IPS-20b (cell line): ENCODE measurements around the gene PHF10.
"Not testable (repeated sequence)": the region's sequence is repeated elsewhere in the genome, so short reads cannot be mapped to it uniquely, and the experiment has no call there.

Experiments
- H3K27ac ChIP-seq: one replicate; pipeline ENCODE4 v1.5.1; 2013; ENCODE audit warnings: low read length
- H3K27me3 ChIP-seq: 2 replicates; pipeline ENCODE4 v1.6.1; 2013; ENCODE audit warnings: mild to moderate bottlenecking, low read length, inconsistent platforms; ENCODE audit not compliant: insufficient read depth
- H3K36me3 ChIP-seq: 2 replicates; pipeline ENCODE4 v1.6.1; 2013; ENCODE audit warnings: low read depth, mild to moderate bottlenecking, inconsistent platforms, low read length, moderate library complexity; ENCODE audit not compliant: insufficient read depth
- H3K4me1 ChIP-seq: 2 replicates; pipeline ENCODE4 v1.6.1; 2013; ENCODE audit warnings: mild to moderate bottlenecking, control low read depth, inconsistent platforms, low read length, moderate library complexity; ENCODE audit not compliant: insufficient read depth
- H3K4me3 ChIP-seq: 2 replicates; pipeline ENCODE4 v1.5.1; 2013; ENCODE audit warnings: mild to moderate bottlenecking, low read length, inconsistent platforms
- H3K9ac ChIP-seq: 2 replicates; pipeline ENCODE4 v1.6.1; 2013; ENCODE audit warnings: low read depth, mild to moderate bottlenecking, inconsistent platforms, low read length, moderate library complexity
- H3K9me3 ChIP-seq: 2 replicates; pipeline ENCODE4 v1.6.1; 2013; ENCODE audit warnings: mild to moderate bottlenecking, low read depth, low read length, inconsistent platforms; ENCODE audit not compliant: insufficient read depth

Gene PHF10

DNA sequence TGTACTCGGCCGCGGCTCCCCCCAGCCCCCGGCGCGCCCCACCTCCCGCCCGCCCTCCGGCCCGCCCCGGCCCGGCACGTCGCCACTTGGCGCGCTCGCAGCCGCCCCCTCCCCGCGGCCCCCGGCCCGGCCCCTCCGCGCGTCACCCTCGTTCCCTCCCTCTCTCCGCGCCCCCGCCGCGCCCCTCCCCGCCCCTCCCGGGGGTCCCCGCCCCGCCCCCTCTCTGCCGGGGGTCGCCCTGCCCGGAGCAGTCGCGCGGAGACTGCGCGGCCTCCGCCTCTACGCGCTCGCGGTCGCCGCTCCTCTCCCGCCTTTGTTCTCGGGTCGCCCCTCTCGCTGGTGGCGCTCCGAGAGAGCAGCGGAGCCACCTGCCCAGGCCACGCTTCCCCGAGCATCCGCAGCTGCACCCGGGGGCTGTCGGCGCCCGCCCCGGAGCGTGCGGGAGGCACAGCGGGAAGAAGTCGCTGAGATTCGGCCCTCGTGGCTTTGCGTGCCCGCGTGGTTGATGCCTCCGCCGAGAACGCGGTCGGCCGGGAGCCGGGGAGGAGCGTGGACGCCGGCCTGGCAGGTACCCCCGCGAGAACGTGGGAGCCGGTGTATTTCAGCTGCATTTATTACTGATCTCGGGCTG, at the start of gene PHF10:
TSS of gene PHF10 (minus strand) at position 7 of the 631 bp plus-strand sequence. CDS start 569 bp downstream, outside the sequence.
- H3K4me3 ChIP-seq, result peak within 1 kb of the TSS; percentile 80
- peak within 1 kb of the TSS; percentile 54 for H3K27ac ChIP-seq
- H3K9ac ChIP-seq, result peak within 1 kb of the TSS; percentile 89
- H3K4me1 ChIP-seq, result peaks cover 12% of the 10 kb centered on the region; the same call in 1 of the 2 replicates
- 0 out of 2 replicates have a peak, but pooled peaks cover 4% of the 10 kb centered on the region for H3K36me3 ChIP-seq
- peaks cover 12% of the 10 kb centered on the region; the same call in 1 of the 2 replicates for H3K27me3 ChIP-seq
- H3K9me3 ChIP-seq, result no peaks in the 10 kb centered on the region

DNA sequence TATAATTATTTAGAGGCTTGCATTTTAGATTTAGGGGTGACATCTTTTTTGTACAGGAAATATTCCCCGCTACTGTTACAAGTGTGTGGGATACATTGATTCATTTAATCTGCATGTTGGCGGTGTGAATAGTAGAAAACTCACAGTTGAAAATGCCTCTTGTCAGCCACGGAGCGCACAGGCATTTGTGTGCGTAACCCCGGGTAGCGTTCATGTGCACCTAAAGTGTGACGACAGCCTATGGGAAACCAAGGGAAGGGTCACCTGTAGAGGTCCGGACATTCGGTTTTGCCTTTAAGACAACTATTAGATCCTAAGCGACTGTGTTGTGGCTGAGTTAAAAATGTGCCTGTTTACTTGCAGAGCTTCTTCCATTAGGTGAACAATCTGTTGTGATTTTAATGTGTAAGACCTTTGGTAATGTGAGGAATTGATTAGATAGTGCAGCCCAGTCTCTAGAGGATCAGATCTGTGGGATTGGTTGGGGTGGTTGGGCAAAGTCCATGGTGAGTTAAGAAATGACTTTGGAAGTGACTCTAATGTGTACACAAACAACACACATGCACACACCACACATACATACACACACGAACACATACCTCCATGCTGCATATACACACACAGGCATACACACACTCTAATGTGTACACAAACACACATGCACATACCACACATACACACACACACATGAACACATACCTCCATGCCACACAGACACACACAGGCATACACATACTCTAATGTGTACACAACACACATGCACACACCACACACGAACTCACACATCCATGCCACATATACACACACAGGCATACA, 42.8 kb upstream of the PHF10 start:
- Histone ChIP-seq H3K27ac (no peak overlapping the region), H3K9me3 (no peaks in the 10 kb centered on the region; the same call in 1 of the 2 replicates), H3K4me1 (no peaks in the 10 kb centered on the region), H3K9ac (no peak overlapping the region), H3K27me3 (no peaks in the 10 kb centered on the region), H3K36me3 (peaks cover 31% of the 10 kb centered on the region), H3K4me3 (no peak overlapping the region)

DNA sequence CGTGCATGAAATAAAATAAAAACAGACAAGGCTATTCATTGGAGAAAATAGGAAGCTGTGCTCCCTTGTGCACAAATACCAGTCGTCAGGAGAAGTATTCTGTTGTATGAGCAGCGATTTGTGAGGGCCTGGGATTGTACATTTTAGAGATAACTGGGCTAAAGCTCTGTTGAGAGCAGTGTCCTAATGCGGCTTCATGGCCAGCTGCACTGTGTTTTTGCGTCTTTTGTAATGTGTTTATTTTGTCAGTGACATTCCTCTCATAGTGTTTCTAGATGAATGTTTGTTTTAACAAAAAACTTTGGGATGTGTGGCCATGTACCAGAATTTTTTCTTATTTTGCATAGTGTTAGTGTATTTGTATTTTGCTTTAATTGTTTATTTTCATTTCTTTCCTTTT, 41.9 kb upstream of the PHF10 start:
- H3K36me3 ChIP-seq, result peaks cover 35% of the 10 kb centered on the region
- no peak overlapping the region for H3K27ac ChIP-seq
- no peaks in the 10 kb centered on the region; the same call in 1 of the 2 replicates for H3K9me3 ChIP-seq
- no peak overlapping the region for H3K9ac ChIP-seq
- no peaks in the 10 kb centered on the region for H3K27me3 ChIP-seq
- H3K4me3 ChIP-seq, result no peak overlapping the region
- no peaks in the 10 kb centered on the region for H3K4me1 ChIP-seq

DNA sequence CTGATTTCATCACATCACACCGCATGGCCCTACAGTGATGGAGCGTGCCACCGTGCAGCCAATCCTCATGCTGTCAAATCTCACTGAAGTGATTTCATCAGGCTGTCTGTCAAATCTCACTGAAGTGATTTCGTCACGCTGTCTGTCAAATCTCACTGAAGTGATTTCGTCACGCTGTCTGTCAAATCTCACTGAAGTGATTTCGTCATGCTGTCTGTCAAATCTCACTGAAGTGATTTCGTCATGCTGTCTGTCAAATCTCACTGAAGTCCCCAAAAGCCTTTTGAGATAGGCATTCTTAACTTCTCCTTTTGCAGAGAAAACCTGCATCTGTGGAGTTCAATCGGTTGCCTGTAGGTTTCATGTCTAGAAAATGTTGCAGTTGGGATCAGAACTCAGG, 41.5 kb upstream of the PHF10 start:
- H3K4me1 ChIP-seq, H3K4me3 ChIP-seq, H3K27me3 ChIP-seq, H3K27ac ChIP-seq, H3K9me3 ChIP-seq, H3K9ac ChIP-seq: not testable (repeated sequence)
- H3K36me3 ChIP-seq, result peaks cover 37% of the 10 kb centered on the region

DNA sequence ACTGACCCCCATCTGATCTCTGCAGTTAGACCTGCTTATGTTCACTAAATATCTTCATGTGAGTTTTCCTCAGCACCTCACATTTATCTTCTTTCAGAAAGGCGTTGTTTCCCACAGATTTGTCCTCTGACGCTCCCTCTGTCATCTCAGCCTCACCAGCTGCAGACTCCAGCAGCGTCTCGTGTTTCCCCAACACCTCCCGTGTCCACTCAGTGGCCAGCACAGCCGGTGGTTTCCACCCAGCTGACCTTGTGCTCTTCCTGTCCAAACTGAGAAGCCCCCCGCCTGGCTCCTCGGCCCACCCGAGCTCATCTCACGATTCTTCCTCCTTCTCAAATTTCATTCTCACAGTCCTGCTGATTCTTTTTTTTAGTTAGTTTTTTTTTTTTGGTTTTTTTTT, 39.6 kb upstream of the PHF10 start:
- no peaks in the 10 kb centered on the region for H3K27me3 ChIP-seq
- no peak overlapping the region for H3K27ac ChIP-seq
- peaks cover 50% of the 10 kb centered on the region for H3K36me3 ChIP-seq
- no peaks in the 10 kb centered on the region; the same call in 1 of the 2 replicates for H3K9me3 ChIP-seq
- no peaks in the 10 kb centered on the region for H3K4me1 ChIP-seq
- no peak overlapping the region for H3K9ac ChIP-seq
- H3K4me3 ChIP-seq, result no peak overlapping the region

DNA sequence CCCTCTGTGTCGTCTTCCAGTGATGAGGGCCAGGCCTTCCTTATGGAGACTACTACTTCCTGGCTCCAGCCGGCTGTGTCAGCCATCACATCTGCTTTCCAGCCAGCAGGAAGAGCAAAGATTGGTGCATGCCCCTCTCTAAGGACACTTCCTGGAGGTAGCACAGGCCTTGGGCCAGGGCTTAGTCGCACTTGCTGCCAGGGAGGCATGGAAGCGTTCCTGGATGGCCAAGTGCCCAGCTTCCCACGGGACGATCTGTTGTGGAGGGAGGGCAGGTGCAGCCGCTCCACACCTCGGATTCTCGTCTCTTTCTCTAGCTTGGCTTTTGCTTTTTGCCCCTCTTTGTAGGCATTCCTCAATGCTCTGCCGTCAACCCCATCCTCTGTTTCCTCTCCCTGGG, 39.0 kb upstream of the PHF10 start:
- Histone ChIP-seq H3K27me3 (no peaks in the 10 kb centered on the region), H3K27ac (no peak overlapping the region), H3K4me1 (no peaks in the 10 kb centered on the region), H3K36me3 (peaks cover 51% of the 10 kb centered on the region), H3K9me3 (no peaks in the 10 kb centered on the region; the same call in 1 of the 2 replicates), H3K9ac (no peak overlapping the region), H3K4me3 (no peak overlapping the region)

DNA sequence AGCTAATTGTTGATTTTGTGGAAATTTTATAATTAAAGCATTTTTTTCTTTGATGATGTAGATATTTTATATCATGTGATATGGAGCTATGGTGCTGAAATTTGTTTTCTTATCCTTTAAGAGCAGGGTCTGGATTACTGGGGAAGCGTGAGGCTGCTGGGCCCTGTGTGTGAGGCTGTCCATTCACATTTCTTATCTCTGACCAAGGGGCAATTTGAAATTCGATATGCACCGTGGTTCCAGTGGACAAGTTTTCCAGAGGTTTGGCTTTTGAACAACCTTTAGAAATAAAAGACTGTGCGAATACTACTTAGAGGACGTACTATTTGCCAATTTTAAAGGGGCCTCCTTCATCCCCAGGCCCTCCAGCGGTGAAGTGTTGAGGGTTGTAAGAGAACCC, 30.9 kb upstream of the PHF10 start:
- no peaks in the 10 kb centered on the region for H3K27me3 ChIP-seq
- no peak overlapping the region for H3K27ac ChIP-seq
- H3K9me3 ChIP-seq, result no peaks in the 10 kb centered on the region
- H3K36me3 ChIP-seq, result peaks cover 20% of the 10 kb centered on the region
- no peak overlapping the region for H3K9ac ChIP-seq
- no peak overlapping the region for H3K4me3 ChIP-seq
- peaks cover 7% of the 10 kb centered on the region; the same call in 1 of the 2 replicates for H3K4me1 ChIP-seq

DNA sequence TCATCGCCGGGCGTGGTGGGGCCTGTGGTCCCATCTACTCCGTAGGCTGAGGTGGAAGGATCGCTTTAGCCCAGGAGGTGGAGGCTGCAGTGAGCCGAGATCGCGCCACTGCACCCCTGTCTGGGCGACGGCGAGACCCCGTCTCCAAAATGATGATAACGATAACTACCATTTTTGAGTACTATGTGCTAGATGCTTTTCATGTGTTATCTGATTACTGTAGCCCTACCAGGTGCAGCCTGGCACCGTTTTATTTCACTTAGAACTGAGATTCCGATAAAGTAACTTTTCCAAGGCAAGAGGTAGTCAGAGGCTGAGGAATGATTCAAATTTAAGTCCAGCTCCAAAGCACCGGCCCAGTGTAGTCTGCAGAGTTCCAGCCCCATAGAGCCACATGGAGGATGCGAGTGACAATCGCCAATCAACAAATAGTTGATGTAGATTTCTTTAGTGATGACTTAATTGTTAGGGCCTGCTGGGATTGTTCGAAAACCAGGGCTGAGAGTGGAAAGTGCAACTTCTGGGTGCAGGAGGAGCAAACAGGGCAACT, 27.8 kb upstream of the PHF10 start:
- no peaks in the 10 kb centered on the region for H3K9me3 ChIP-seq
- peak overlapping the region; percentile 99 for H3K9ac ChIP-seq
- H3K4me3 ChIP-seq, result peak overlapping the region; percentile 99
- H3K27ac ChIP-seq, result peak overlapping the region; percentile 96
- H3K36me3 ChIP-seq, result no peaks in the 10 kb centered on the region; the same call in 1 of the 2 replicates
- peaks cover 7% of the 10 kb centered on the region; the same call in 1 of the 2 replicates for H3K4me1 ChIP-seq
- no peaks in the 10 kb centered on the region for H3K27me3 ChIP-seq

DNA sequence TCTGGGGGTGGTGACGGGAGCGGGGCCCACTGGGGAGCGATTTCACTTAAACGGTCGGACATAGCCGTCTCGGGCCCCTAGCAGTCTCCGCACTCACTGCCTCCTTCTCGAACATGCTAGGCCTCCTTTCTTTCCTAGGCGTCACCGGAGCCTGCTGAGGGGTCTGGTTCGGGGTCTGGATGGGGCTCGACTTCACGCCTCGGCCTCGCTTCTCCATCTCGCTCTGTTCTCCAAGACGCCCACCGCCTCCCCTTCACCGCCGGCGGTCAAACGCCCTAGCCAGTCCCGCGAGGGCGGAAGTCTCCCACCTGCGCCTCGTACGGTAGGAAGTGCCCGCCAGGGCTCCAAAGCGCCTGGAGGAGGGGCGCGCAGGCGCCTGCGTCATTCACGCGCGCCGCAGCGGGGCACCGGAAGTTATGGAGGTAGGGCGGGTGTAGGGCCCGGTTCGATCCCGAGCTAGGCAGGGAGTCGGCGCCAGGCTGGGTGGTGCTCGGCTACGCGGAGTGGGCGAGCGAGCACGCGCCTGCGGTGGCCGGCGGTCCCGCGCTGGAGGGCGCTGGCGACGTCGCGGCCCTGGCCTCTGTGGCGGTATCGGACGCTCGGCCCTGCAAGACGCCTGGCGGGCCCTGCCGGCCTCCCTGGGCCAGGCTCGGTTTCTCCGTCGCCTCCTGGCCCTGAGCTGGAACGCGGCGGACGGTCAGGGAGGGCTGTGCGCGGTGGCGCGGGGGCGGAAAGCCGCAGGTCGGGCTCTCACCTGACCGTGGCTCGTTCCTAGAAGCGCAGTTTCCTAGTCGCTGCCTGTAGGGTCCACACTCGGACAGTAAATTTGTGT, 27.2 kb upstream of the PHF10 start, which contains the start of the genes DYNLT2 and ERMARD:
TSS of gene DYNLT2 (minus strand) at position 331 of the 832 bp plus-strand sequence. CDS start at position 217, 114 bp downstream.
TSS of gene ERMARD (plus strand) at position 381 of the 832 bp plus-strand sequence. CDS start at position 417, 36 bp downstream.
- peak within 1 kb of the TSS; percentile 99 for H3K4me3 ChIP-seq
- H3K4me1 ChIP-seq, result peaks cover 7% of the 10 kb centered on the region; the same call in 1 of the 2 replicates
- H3K36me3 ChIP-seq, result no peaks in the 10 kb centered on the region; the same call in 1 of the 2 replicates
- no peaks in the 10 kb centered on the region for H3K9me3 ChIP-seq
- H3K27ac ChIP-seq, result peak within 1 kb of the TSS; percentile 96
- H3K27me3 ChIP-seq, result no peaks in the 10 kb centered on the region
- peak within 1 kb of the TSS; percentile 99 for H3K9ac ChIP-seq

DNA sequence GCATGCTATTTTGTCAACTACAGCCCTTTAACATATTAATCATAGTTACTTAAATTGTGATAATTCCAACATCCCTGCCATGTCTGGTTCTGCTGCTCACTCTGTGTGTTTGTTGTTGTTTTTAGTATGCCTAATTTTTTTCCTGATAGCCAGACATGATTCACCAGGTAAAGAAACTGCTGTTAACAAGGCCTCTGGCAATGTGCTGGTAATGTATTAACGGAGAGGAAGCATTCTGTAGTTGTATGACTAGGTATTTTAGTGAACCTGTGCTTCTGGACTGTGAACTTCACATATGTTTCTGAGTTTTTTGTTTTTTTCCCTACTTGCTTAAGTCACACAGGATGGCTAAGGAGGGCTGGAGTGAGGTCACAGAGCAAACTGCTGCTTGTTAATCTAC, 22.3 kb upstream of the PHF10 start:
- Histone ChIP-seq H3K9ac (no peak overlapping the region), H3K4me3 (no peak overlapping the region), H3K36me3 (no peaks in the 10 kb centered on the region; the same call in 1 of the 2 replicates), H3K9me3 (no peaks in the 10 kb centered on the region), H3K27me3 (no peaks in the 10 kb centered on the region), H3K4me1 (no peaks in the 10 kb centered on the region), H3K27ac (no peak overlapping the region)

DNA sequence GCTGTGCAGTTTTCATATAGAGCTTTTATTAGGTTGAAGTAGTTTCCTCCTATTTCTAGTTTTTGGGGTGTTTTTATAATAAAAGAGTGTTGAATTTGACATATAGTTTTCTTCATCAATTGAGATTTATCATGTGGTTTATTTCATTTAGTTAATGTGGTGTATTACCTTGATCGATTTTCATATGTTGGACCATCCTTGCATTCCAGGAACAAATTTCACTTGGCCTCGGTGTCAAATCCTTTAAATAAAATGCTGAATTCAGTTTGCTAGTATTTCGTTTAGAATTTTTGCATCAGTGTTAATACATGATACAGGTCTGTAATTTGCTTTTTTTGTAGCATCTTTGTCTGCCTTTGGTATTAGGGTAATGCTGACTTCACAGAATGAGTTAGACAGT, 21.1 kb upstream of the PHF10 start:
- no peaks in the 10 kb centered on the region for H3K4me1 ChIP-seq
- H3K36me3 ChIP-seq, result no peaks in the 10 kb centered on the region; the same call in 1 of the 2 replicates
- H3K4me3 ChIP-seq, result no peak overlapping the region
- no peaks in the 10 kb centered on the region for H3K27me3 ChIP-seq
- no peak overlapping the region for H3K27ac ChIP-seq
- no peaks in the 10 kb centered on the region for H3K9me3 ChIP-seq
- H3K9ac ChIP-seq, result no peak overlapping the region
